AG09319 (cell line): ENCODE measurements around the gene LCN9.

Source experiments
- DNase-seq: peaks from one replicate; pipeline ENCODE4 v3.0.0-alpha.2; 2010; ENCODE audit warnings: low read depth; ENCODE audit errors: extremely low read depth
- CTCF ChIP-seq: IDR thresholded peaks from 2 replicates; pipeline ENCODE4 v1.5.1; 2011; ENCODE audit warnings: low read depth, mild to moderate bottlenecking, inconsistent platforms, low read length, moderate library complexity

LCN9 gene

GRCh38 chr9:135698767-135699166, 35.7 kb downstream of the LCN9 start:
- TF ChIP-seq CTCF: no peak
- no peak for DNase-seq

GRCh38 chr9:135699440-135699839, 36.3 kb downstream of the LCN9 start, which contains the start of gene SOHLH1:
Gene SOHLH1, minus strand, starts transcription at chr9:135699481. Its CDS starts 14 bp downstream, at chr9:135699467.
- DNase-seq: no peak
- TF ChIP-seq CTCF: no peak

GRCh38 chr9:135700525-135700924, 37.4 kb downstream of the LCN9 start:
- no peak for DNase-seq
- no peak for TF ChIP-seq CTCF

GRCh38 chr9:135701067-135701958, 38.2 kb downstream of the LCN9 start:
- DNase-seq: no peak
- TF ChIP-seq CTCF: no peak

- TF ChIP-seq CTCF: peak; percentile 45
- peak; percentile 2 for DNase-seq
These were observed 39.0 kb downstream of the LCN9 start, which contains the start of gene KCNT1 for GRCh38 chr9:135701959-135702721. Gene KCNT1, plus strand, starts transcription at chr9:135702185. Its CDS starts 74 bp downstream, at chr9:135702259.

- DNase-seq: no peak
These were observed 40.6 kb downstream of the LCN9 start for GRCh38 chr9:135703726-135704125.

More at GRCh38 chr9:135703726-135704125, 40.6 kb downstream of the LCN9 start:
- TF ChIP-seq CTCF: no peak
